Gastroesophageal sphincter (tissue), 3 donors: Measurements from ENCODE around the gene TDRD9.

Experiments
- CTCF ChIP-seq, 4 experiments: fragments of 200-600 bp in 2 of 4; fragments of 450-650 bp in 2 of 4; sonication (generic) in 1 of 4; IDR thresholded peaks; one replicate each; pipeline ENCODE4 v1.5.1; 2017 to 2019; ENCODE audit warnings: antibody characterized with exemption in 4 of 4, mild to moderate bottlenecking in 2 of 4, moderate library complexity in 2 of 4
- POLR2A ChIP-seq, 2 donors: fragments of 450-650 bp; IDR thresholded peaks; one replicate each; pipeline ENCODE4 v1.6.1; 2017; ENCODE audit warnings: antibody characterized with exemption in 2 of 2, mild to moderate bottlenecking in 2 of 2, moderate library complexity in 1 of 2
- POLR2AphosphoS5 ChIP-seq: sonication (generic); formaldehyde crosslinking; IDR thresholded peaks from one replicate; pipeline ENCODE4 v1.6.1; 2017; ENCODE audit warnings: antibody characterized with exemption

- TF ChIP-seq CTCF (IDR thresholded peaks at IDR 0.05), result no peak
- no peak for TF ChIP-seq POLR2A (IDR thresholded peaks at IDR 0.05)
- no peak for TF ChIP-seq POLR2AphosphoS5
These were observed 13.9 kb downstream of the TDRD9 start, which contains the start of gene RD3L for GRCh38 chr14:103941973-103942736.
